HepG2 (cell line): ENCODE data around the gene CNKSR3. TPM values are rescaled to one million over a fixed set of nuclear protein-coding genes. Genes with fewer than 3 reads are reported as not detected.

ENCODE experiments used
- ATAC-seq: fragments of 200-7000 bp; cut with Tn5 transposase; 3 replicates; pipeline ENCODE4 v1.9.1; 2020; ENCODE audit warnings: mild to moderate bottlenecking, moderate library complexity
- BruUV-seq: library from RNA; stranded (reverse); fragments of 400-500 nt; replicated peaks from 2 replicates; lab custom pipeline; 2021; lab: Mats Ljungman, UMichigan
- CTCF ChIA-PET: fragments of 300-600 bp; formaldehyde crosslinking; extraction: SDS; loops from one replicate; lab custom pipeline; 2021; ENCODE audit warnings: low total read pairs, inconsistent platforms, low intra/inter-chr PET ratio; lab: Yijun Ruan, JAX
- POLR2A ChIA-PET: fragments of 350-600 bp; sonication (Branson Sonifier 250); formaldehyde crosslinking; loops from one replicate; lab custom pipeline; 2020; ENCODE audit warnings: antibody characterized with exemption, inconsistent platforms; lab: Yijun Ruan, JAX
- DNase-seq: peaks from one replicate; pipeline ENCODE4 v3.0.0-alpha.2; 2015; ENCODE audit warnings: low spot score
- FAIRE-seq: peaks from 3 replicates; lab custom pipeline; 2011; peaks lifted over from hg19 to GRCh38; lab: Jason Lieb, UNC
- H2AFZ ChIP-seq: one replicate; pipeline ENCODE4 v1.6.1; 2011; ENCODE audit warnings: low read length, inconsistent platforms
- H3K27ac ChIP-seq: fragments of 300-600 bp; 3 replicates; pipeline ENCODE4 v1.8.0; 2011; ENCODE audit warnings: mixed run types, mild to moderate bottlenecking, mixed read lengths, low read length, inconsistent platforms; ENCODE audit not compliant: insufficient read depth; ENCODE audit errors: extremely low read length
- H3K27me3 ChIP-seq, 2 experiments: fragments of 200-600 bp in 1 of 2; 2 replicates in 1 of 2; 3 replicates in 1 of 2; pipeline versions ENCODE4 v1.6.0 to v1.8.0; 2011; ENCODE audit warnings: low read length in 2 of 2, mild to moderate bottlenecking in 2 of 2, moderate library complexity in 2 of 2, inconsistent platforms in 1 of 2; ENCODE audit not compliant: insufficient read depth in 2 of 2, control insufficient read depth in 1 of 2
- H3K36me3 ChIP-seq, 2 experiments: fragments of 200-600 bp in 1 of 2; replicated peaks in 1 of 2; 2 replicates in 1 of 2; 3 replicates in 1 of 2; pipeline versions ENCODE4 v1.5.1 to v1.8.0; 2011; ENCODE audit warnings: low read length in 2 of 2, inconsistent platforms in 1 of 2; ENCODE audit not compliant: insufficient read depth in 2 of 2, control insufficient read depth in 1 of 2
- H3K4me1 ChIP-seq: 2 replicates; pipeline ENCODE4 v1.5.1; 2012; ENCODE audit warnings: low read length, inconsistent platforms; ENCODE audit not compliant: insufficient read depth
- H3K4me2 ChIP-seq: 2 replicates; pipeline ENCODE4 v1.6.0; 2011; ENCODE audit warnings: low read depth, low read length, inconsistent platforms
- H3K4me3 ChIP-seq, 3 experiments: fragments of 200-600 bp in 1 of 3; sonication (generic), shearing (Covaris generic) in 1 of 3; replicated peaks in 1 of 3; 2 replicates each; pipeline ENCODE4 v1.5.1; 2011 to 2016; ENCODE audit warnings: low read length in 3 of 3, inconsistent platforms in 2 of 3, low read depth in 2 of 3, mild to moderate bottlenecking in 2 of 3, control low read depth in 1 of 3, mixed read lengths in 1 of 3; ENCODE audit not compliant: insufficient read depth in 1 of 3
- H3K79me2 ChIP-seq: one replicate; pipeline ENCODE4 v1.6.1; 2011; ENCODE audit warnings: low read length, inconsistent platforms; ENCODE audit not compliant: insufficient read depth
- H3K9ac ChIP-seq: 2 replicates; pipeline ENCODE4 v1.6.0; 2011; ENCODE audit warnings: mild to moderate bottlenecking, low read depth, low read length, inconsistent platforms; ENCODE audit not compliant: insufficient read depth
- H3K9me3 ChIP-seq: 2 replicates; pipeline ENCODE4 v1.5.1; 2012; ENCODE audit warnings: mild to moderate bottlenecking, low read length
- H4K20me1 ChIP-seq: 2 replicates; pipeline ENCODE4 v1.6.0; 2011; ENCODE audit warnings: inconsistent platforms, mild to moderate bottlenecking, low read length, moderate library complexity; ENCODE audit not compliant: insufficient read depth
- FOXM1 ChIP-seq: sonication (generic); formaldehyde crosslinking; IDR thresholded peaks from 2 replicates; pipeline ENCODE4 v1.5.0; 2020; ENCODE audit warnings: missing genetic modification reagents
- HNRNPK ChIP-seq: fragments of 200-400 bp; formaldehyde crosslinking; IDR thresholded peaks from 2 replicates; pipeline ENCODE4 v1.6.1; 2018; ENCODE audit warnings: low read length, low read depth, moderate library complexity, mild to moderate bottlenecking; ENCODE audit not compliant: poor library complexity, severe bottlenecking
- MEIS1 ChIP-seq: sonication (generic); formaldehyde crosslinking; IDR thresholded peaks from 2 replicates; pipeline ENCODE4 v1.9.0; 2021; ENCODE audit warnings: mild to moderate bottlenecking, missing genetic modification reagents, moderate library complexity, borderline replicate concordance
- NFE2L2 ChIP-seq: fragments of 150-350 bp; IDR thresholded peaks from 2 replicates; pipeline ENCODE4 v1.6.1; 2014; ENCODE audit warnings: low read length
- NR1H2 ChIP-seq: sonication (generic); formaldehyde crosslinking; IDR thresholded peaks from 2 replicates; pipeline ENCODE4 v1.8.1; 2022; ENCODE audit warnings: low read depth, missing genetic modification reagents, borderline replicate concordance
- NR2F1 ChIP-seq, 2 experiments: fragments of 450-650 bp in 1 of 2; formaldehyde crosslinking in 1 of 2; IDR thresholded peaks; 2 replicates each; pipeline versions ENCODE4 v1.5.0 to v1.6.1; 2016 to 2020; ENCODE audit warnings: mild to moderate bottlenecking in 1 of 2, missing compliant biosample characterization in 1 of 2, missing genetic modification reagents in 1 of 2, moderate library complexity in 1 of 2
- POLR2G ChIP-seq: fragments of 200-400 bp; formaldehyde crosslinking; IDR thresholded peaks from 2 replicates; pipeline ENCODE4 v1.6.1; 2018; ENCODE audit warnings: mild to moderate bottlenecking, low read depth, low read length, moderate library complexity
- RBAK ChIP-seq: sonication (generic); formaldehyde crosslinking; IDR thresholded peaks from 2 replicates; pipeline ENCODE4 v1.5.1; 2020; ENCODE audit warnings: mild to moderate bottlenecking, missing genetic modification reagents
- SRF ChIP-seq: IDR thresholded peaks from 2 replicates; pipeline ENCODE4 v1.6.1; 2011; ENCODE audit warnings: mild to moderate bottlenecking, low read depth, low read length, moderate library complexity
- STAG1 ChIP-seq: sonication (generic); formaldehyde crosslinking; IDR thresholded peaks from 2 replicates; pipeline ENCODE4 v1.4.0; 2020; ENCODE audit warnings: missing genetic modification reagents
- ZNF143 ChIP-seq: sonication (generic); formaldehyde crosslinking; IDR thresholded peaks from 2 replicates; pipeline ENCODE4 v1.4.0; 2020; ENCODE audit warnings: missing genetic modification reagents
- WGBS: methylation state at CpG from one replicate; pipeline ENCODE4 v1.1.6; 2017; ENCODE audit warnings: low lambda C conversion rate; 5-methylcytosine and 5-hydroxymethylcytosine counted together
- in situ Hi-C: cut with HindIII; loops from 2 replicates; pipeline ENCODE4 v1.10.0; 2017; ENCODE audit warnings: low pct_unique_long_range_greater_than_20kb; ENCODE audit not compliant: extremely low pct_ligation_motif_present
- intact Hi-C: fragments of 100-400 bp; cut with micrococcal nuclease; formaldehyde crosslinking; loops from one replicate; pipeline ENCODE4 v1.10.0; 2022; ENCODE audit not compliant: unreplicated experiment
- polyA plus RNA-seq, 8 experiments: library from polyadenylated mRNA; depleted of rRNA in 3 of 8; stranded (reverse) in 7 of 8; unstranded in 1 of 8; fragments of >200 nt; fragmentation: Illumina TruSeq in 4 of 8; extraction: Trizol in 4 of 8; gene quantifications; 2 replicates each; pipeline versions ENCODE4 v1.2.1 to v1.2.3, GENCODE V29; 2011 to 2016; ENCODE audit warnings: low read depth in 4 of 8, missing spikeins in 1 of 8, mixed read lengths in 1 of 8; ENCODE audit not compliant: insufficient read depth in 1 of 8
- total RNA-seq, 5 experiments: library from RNA; depleted of rRNA; stranded (reverse); fragments of >200 nt; fragmentation: Illumina TruSeq; extraction: Trizol; gene quantifications; 2 replicates each; pipeline ENCODE4 v1.2.3, GENCODE V29; 2016; ENCODE audit warnings: low read depth in 1 of 5
- TF ChIP-seq, protein P1 (sequence below): sonication (generic); formaldehyde crosslinking; IDR thresholded peaks from 2 replicates; pipeline ENCODE4 v1.4.0; 2020; ENCODE audit warnings: missing genetic modification reagents
- TF ChIP-seq, protein P2 (sequence below): sonication (generic); formaldehyde crosslinking; IDR thresholded peaks from 2 replicates; pipeline ENCODE4 v1.5.0; 2020; ENCODE audit warnings: missing genetic modification reagents, mild to moderate bottlenecking, borderline replicate concordance
- TF ChIP-seq, protein P3 (sequence below): sonication (generic); formaldehyde crosslinking; IDR thresholded peaks from 2 replicates; pipeline ENCODE4 v1.5.0; 2020; ENCODE audit warnings: missing genetic modification reagents

The CNKSR3 gene
- total and polyA plus RNA-seq, 2 of the 13 experiments (the other 11 are each of a cell fraction or from before 2014, with no cell fraction given), result 9.2 to 38.6 TPM

DNA sequence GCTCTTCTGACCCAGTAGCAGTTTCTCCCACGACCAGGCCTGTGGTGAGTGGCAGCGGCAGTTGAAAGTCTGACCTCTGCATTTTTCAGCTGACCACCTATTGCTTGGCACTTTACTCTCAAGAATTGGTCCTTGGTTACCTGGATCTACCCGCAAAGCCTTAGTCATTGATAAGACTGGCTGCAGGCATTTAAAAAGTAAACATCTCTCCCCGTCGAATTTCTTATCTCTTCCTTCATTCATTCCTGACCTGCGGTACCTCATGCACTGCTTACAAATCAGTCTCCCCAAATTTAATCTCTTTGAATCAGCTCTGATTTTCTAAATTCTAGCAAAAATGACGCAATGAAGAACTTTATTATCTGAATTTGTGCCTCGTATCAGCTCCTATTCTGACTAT is 127.7 kb downstream of the CNKSR3 start:
- TF ChIP-seq NR2F1 (CRISPR knock-in tag; IDR thresholded peaks at IDR 0.05) (0 out of 4 replicates have a peak, but pooled peaks of 1 of the 2 experiments have one; percentile 19), HNRNPK (peak; percentile 1), FOXM1 (no peak), RBAK (CRISPR knock-in tag) (no peak)
- intact Hi-C loops, result no loop called here
- POLR2A ChIA-PET, result no interaction called here
- no TSS peak for BruUV-seq
- in situ Hi-C loops, result no loop called here
- Histone ChIP-seq H2AFZ (no peak overlapping the region), H3K9ac (no peak overlapping the region), H3K27ac (no peak overlapping the region), H3K79me2 (no peaks in the 10 kb centered on the region), H3K9me3 (no peaks in the 10 kb centered on the region), H4K20me1 (no peaks in the 10 kb centered on the region), H3K4me1 (peaks cover 13% of the 10 kb centered on the region), H3K36me3 (no peaks in the 10 kb centered on the region), H3K4me3 (no peak overlapping the region), H3K27me3 (no peaks in the 10 kb centered on the region), H3K4me2 (no peak overlapping the region)
- 27% methylated on average over 8 of the region's 8 CpGs for WGBS
- ATAC-seq (peak; percentile 5; the same call in 1 of the 3 replicates), FAIRE-seq (no peak), DNase-seq (peak; percentile 32)
- CTCF ChIA-PET, result no interaction called here

DNA sequence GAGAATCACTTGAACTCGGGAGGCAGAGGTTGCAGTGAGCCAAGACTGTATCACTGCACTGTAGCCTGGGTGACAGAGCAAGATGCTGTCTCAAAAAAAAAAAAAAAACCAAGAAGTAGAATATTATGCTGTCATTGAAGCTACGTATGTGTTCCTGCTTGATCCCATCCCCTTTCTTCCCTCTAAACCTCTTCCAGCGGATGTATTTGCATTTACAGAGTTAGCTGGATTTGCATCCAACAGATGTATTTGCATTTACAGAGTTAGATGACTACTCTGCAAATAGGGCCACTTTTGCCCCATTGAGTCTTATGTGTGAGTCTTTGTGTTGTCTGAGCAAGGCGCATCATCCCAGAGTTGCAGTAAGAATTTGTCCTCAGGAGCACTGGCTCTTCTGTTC is 128.9 kb downstream of the CNKSR3 start:
- 77% methylated on average over 4 of the region's 4 CpGs for WGBS
- H3K4me1 ChIP-seq, result peaks cover 1% of the 10 kb centered on the region
- no peaks in the 10 kb centered on the region for H3K27me3 ChIP-seq
- no peak for ATAC-seq
- H3K9ac ChIP-seq, result no peak overlapping the region
- no peak overlapping the region for H3K4me2 ChIP-seq
- no peak for DNase-seq
- no peak overlapping the region for H2AFZ ChIP-seq
- no TSS peak for BruUV-seq
- in situ Hi-C loops (no loop called here), intact Hi-C loops (no loop called here)
- H3K36me3 ChIP-seq, result no peaks in the 10 kb centered on the region
- no peak overlapping the region for H3K27ac ChIP-seq
- CTCF ChIA-PET, result no interaction called here
- no peaks in the 10 kb centered on the region for H3K79me2 ChIP-seq
- H3K9me3 ChIP-seq, result no peaks in the 10 kb centered on the region
- no peak overlapping the region for H3K4me3 ChIP-seq
- no peak for FAIRE-seq
- H4K20me1 ChIP-seq, result no peaks in the 10 kb centered on the region
- POLR2A ChIA-PET, result interaction anchor here (0.5 kb wide), 1 partner anchor 167 kb away, joined by 3 read pairs; no protein-coding TSS in a partner anchor
- TF ChIP-seq, protein P1, sequence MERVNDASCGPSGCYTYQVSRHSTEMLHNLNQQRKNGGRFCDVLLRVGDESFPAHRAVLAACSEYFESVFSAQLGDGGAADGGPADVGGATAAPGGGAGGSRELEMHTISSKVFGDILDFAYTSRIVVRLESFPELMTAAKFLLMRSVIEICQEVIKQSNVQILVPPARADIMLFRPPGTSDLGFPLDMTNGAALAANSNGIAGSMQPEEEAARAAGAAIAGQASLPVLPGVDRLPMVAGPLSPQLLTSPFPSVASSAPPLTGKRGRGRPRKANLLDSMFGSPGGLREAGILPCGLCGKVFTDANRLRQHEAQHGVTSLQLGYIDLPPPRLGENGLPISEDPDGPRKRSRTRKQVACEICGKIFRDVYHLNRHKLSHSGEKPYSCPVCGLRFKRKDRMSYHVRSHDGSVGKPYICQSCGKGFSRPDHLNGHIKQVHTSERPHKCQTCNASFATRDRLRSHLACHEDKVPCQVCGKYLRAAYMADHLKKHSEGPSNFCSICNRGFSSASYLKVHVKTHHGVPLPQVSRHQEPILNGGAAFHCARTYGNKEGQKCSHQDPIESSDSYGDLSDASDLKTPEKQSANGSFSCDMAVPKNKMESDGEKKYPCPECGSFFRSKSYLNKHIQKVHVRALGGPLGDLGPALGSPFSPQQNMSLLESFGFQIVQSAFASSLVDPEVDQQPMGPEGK (CRISPR knock-in tag), result no peak
- TF ChIP-seq NR1H2 (CRISPR knock-in tag) (no peak), POLR2G (no peak), MEIS1 (no peak), SRF (no peak), STAG1 (CRISPR knock-in tag) (no peak), ZNF143 (no peak), NFE2L2 (no peak)
- TF ChIP-seq, protein P2, sequence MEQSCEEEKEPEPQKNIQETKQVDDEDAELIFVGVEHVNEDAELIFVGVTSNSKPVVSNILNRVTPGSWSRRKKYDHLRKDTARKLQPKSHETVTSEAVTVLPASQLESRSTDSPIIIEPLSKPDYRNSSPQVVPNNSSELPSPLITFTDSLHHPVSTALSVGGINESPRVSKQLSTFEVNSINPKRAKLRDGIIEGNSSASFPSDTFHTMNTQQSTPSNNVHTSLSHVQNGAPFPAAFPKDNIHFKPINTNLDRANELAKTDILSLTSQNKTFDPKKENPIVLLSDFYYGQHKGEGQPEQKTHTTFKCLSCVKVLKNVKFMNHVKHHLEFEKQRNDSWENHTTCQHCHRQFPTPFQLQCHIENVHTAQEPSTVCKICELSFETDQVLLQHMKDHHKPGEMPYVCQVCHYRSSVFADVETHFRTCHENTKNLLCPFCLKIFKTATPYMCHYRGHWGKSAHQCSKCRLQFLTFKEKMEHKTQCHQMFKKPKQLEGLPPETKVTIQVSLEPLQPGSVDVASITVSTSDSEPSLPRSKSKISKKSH (CRISPR knock-in tag), result no peak
- TF ChIP-seq, protein P3, sequence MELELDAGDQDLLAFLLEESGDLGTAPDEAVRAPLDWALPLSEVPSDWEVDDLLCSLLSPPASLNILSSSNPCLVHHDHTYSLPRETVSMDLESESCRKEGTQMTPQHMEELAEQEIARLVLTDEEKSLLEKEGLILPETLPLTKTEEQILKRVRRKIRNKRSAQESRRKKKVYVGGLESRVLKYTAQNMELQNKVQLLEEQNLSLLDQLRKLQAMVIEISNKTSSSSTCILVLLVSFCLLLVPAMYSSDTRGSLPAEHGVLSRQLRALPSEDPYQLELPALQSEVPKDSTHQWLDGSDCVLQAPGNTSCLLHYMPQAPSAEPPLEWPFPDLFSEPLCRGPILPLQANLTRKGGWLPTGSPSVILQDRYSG (CRISPR knock-in tag), result no peak
